Measurements from ENCODE around the gene DDX5. TPM values are rescaled to one million over a fixed set of nuclear protein-coding genes. Genes with fewer than 3 reads are reported as not detected.

The DDX5 gene
- total RNA-seq, 1 experiment from 2014 or later = 798 TPM

GRCh38 chr17:64520359-64520758 is 14.3 kb upstream of the DDX5 start:
- CTCF ChIA-PET = interaction anchor here (0.9 kb wide), 2 partner anchors 13 to 29 kb away, joined by 3 read pairs; no protein-coding TSS in a partner anchor
- Histone ChIP-seq H3K36me3 (ENCODE audit: control insufficient read depth in 1 of 2, insufficient read depth in 2 of 2, low read length in 2 of 2) (peaks cover 73 to 75% of the 10 kb centered on the region in 2 experiments; a peak in 3 of 4 replicates), H3K4me3 (replicated peaks in 1 of 2; ENCODE audit: low read depth in 1 of 2, low read length in 2 of 2) (no peak overlapping the region), H3K4me2 (ENCODE audit: low read length) (no peak overlapping the region), H3K9ac (ENCODE audit: low read length) (no peak overlapping the region), H3K9me2 (ENCODE audit: insufficient read depth) (no peaks in the 10 kb centered on the region), H2AFZ (ENCODE audit: low read depth, low read length, poor library complexity, severe bottlenecking) (no peak overlapping the region), H3K27ac (ENCODE audit: low read depth, low read length) (no peak overlapping the region), H3K27me3 (ENCODE audit: insufficient read depth, low read length) (no peaks in the 10 kb centered on the region), H4K20me1 (ENCODE audit: insufficient read depth) (no peaks in the 10 kb centered on the region), H3K9me3 (ENCODE audit: control insufficient read depth in 1 of 2, insufficient read depth in 1 of 2, low read depth in 1 of 2, low read length in 2 of 2) (no peaks in the 10 kb centered on the region), H3K79me2 (ENCODE audit: insufficient read depth, low read length) (peaks cover 63% of the 10 kb centered on the region), H3K4me1 (ENCODE audit: control insufficient read depth in 1 of 2, insufficient read depth in 2 of 2, low read length in 2 of 2) (no peaks in the 10 kb centered on the region)
- DNase-seq (ENCODE audit: low read depth, low spot score) (no peak), ATAC-seq (no peak)
- intact Hi-C loops (cut with micrococcal nuclease) = no loop called here
- TF ChIP-seq CTCF (IDR thresholded peaks at IDR 0.05 in 2 of 3, conservative IDR thresholded peaks at IDR 0.05 in 1 of 3; ENCODE audit: borderline replicate concordance in 1 of 3, insufficient read depth in 1 of 3, low read depth in 2 of 3, low read length in 2 of 3) (no peak), ZNF274 (IDR thresholded peaks at IDR 0.05; ENCODE audit: low read depth, low read length) (no peak), RAD21 (IDR thresholded peaks at IDR 0.05; ENCODE audit: low read depth) (no peak), MAX (IDR thresholded peaks at IDR 0.05) (no peak), SIN3A (IDR thresholded peaks at IDR 0.05; ENCODE audit: low read depth) (no peak), ELF1 (IDR thresholded peaks at IDR 0.05; ENCODE audit: borderline replicate concordance, low read depth) (no peak), REST (IDR thresholded peaks at IDR 0.05; ENCODE audit: low read depth) (no peak), POLR2AphosphoS5 (IDR thresholded peaks at IDR 0.05; ENCODE audit: low read depth, low read length) (no peak), TCF7L2 (IDR thresholded peaks at IDR 0.05; ENCODE audit: borderline replicate concordance, extremely low read depth, insufficient read depth, insufficient read length) (no peak), ATF3 (IDR thresholded peaks at IDR 0.05) (no peak), CEBPB (IDR thresholded peaks at IDR 0.05; ENCODE audit: low read depth) (no peak)
- no TSS peak for BruUV-seq (replicated peaks)
- RAD21 ChIA-PET (ENCODE audit: low non-redundant PET in 1 of 2, low total read pairs in 2 of 2, uncharacterized antibody in 2 of 2, unreplicated experiment in 2 of 2) = no interaction called here
- POLR2A ChIA-PET = interaction anchor here (0.8 to 1.2 kb wide), 2 partner anchors 11 to 14 kb away, joined by 3 read pairs; partner anchors contain the start of gene CEP95
